HG02678 (cell line): ENCODE data around the gene SYNDIG1L.

Experiments used
- ATAC-seq: cut with Tn5 transposase; IDR thresholded peaks from one replicate; pipeline ENCODE4 v1.9.1; 2021; ENCODE audit warnings: mild to moderate bottlenecking, moderate library complexity; ENCODE audit not compliant: unreplicated experiment

Gene SYNDIG1L

DNA sequence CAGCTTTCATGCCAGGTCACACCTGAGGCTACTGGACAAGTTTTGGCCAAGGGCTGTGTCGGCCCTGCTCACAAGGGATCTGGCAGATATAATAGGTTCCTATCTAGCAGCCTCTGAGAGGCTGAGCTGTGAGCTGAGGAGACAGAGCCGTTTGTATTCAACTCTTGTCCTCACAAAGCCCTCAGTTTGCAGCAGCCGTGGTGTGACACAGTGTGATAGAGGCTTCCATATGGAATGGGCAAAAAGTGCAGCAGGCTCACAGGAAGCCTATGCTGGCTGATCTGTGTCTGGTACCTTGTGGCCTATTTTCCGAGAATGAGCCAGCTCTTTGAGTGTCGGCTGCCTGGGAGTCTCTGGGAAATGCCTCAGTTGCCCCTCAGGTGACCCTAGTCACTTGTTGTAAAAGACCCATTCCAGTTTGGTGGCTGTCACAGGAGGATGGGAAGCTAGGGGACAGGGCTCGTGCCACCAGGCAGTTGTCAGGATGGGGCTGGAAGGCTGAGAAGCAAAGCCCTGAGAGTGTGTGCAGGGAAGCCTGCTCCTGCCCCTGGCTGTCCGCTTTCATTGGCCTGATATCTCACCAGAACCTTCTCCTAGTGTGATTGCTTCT, 61.6 kb downstream of the SYNDIG1L start:
- ATAC-seq: no peak

DNA sequence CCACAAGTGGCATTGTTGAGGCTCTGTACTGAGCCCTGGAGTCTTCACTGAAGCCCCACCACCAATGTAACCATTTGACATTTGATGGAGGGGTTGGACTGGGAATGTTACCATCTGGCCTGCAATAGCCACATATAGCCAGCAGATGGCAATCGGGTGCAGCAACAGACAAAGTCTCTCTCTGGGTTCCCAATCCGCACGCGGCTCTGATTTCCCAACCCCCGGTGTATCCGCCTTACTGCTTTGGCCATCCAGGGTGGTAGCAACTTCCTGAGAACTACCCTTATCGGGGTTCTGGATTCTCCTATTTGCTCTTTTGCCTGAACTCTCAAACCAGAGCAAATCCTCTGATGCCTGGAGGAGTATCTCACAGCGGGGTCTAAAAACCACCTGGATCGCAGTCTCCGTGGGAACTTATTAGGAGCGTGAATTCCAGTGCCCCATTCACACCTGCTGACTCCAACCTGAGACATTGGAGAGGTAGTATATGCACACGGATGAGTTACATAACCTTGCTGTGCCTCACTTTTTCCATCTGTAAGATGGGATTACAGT, 63.6 kb downstream of the SYNDIG1L start:
- no peak for ATAC-seq

DNA sequence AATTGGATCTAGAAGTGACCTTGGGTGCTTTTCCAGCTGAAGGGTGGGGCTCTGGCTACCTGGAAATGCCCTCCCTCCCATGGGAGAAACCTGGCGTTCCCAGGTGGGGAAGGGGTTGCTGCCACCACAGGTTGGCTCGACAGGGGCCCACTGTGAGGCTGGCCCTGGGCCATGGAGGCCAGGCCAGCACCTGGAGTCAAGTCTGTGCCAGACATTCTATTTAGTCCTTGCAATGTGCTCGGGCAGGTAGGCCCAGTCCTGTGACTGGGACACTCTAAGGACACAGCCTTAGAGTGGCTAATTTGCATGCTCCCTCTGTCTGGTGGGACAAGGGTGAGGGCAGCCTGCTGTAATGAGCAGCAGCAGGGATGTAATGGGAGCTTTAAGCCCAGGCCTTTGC, 65.8 kb downstream of the SYNDIG1L start:
- ATAC-seq: no peak

DNA sequence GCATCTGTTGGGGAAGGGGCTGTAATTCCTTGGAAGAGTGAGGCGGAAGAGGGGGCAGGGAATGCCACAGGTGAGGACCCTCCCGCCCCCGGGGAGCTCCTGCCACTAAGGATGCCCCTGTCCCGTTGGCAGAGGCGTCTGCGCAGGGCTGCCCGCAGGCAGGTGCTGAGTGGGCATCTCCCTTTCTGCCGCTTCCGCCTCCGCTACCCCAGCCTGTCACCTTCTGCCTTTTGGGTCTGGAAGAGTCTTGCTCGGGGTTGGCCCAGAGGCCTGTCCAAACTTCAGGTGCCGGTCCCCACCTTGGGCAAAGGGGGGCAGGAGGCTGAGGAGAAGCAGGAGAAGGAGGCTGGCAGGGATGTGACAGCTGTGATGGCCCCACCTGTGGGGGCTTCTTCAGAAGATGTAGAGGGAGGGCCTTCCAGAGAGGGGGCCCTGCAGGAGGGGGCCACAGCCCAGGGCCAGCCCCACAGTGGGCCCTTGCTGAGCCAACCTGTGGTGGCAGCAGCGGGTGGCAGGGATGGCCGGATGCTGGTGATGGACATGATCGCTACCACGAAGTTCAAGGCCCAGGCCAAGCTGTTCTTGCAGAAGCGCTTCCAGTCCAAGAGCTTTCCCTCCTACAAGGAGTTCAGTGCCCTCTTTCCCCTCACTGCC, 67.7 kb downstream of the SYNDIG1L start:
- no peak for ATAC-seq

DNA sequence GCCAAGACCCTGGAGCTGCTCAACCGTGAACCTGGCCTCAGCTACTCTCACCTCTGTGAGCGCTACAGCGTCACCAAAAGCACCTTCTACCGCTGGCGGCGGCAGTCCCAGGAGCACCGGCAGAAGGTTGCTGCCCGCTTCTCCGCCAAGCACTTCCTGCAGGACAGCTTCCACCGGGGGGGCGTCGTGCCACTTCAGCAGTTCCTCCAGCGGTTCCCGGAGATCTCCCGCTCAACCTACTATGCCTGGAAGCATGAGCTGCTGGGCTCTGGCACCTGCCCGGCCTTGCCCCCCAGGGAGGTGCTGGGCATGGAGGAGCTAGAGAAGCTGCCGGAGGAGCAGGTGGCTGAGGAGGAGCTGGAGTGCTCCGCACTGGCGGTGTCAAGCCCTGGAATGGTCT, 68.4 kb downstream of the SYNDIG1L start:
- ATAC-seq: no peak

DNA sequence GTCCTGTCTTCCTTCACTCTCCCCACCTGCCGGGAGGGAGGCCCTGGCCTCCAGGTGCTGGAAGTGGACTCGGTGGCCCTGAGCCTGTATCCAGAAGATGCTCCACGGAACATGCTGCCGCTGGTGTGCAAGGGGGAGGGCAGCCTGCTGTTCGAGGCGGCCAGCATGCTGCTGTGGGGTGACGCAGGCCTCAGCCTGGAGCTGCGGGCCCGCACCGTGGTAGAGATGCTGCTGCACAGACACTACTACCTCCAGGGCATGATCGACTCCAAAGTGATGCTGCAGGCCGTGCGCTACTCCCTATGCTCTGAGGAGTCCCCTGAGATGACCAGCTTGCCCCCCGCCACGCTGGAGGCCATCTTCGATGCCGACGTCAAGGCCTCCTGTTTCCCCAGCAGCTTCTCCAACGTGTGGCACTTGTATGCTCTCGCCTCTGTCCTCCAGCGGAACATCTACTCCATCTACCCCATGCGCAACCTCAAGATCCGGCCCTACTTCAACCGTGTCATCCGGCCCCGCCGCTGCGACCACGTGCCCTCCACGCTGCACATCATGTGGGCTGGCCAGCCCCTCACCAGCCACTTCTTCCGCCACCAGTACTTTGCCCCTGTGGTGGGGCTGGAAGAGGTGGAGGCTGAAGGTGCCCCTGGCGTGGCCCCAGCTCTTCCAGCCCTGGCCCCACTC, 69.0 kb downstream of the SYNDIG1L start:
- ATAC-seq: no peak
